Measurements from ENCODE around the gene ADAM12. TPM values are rescaled to one million over a fixed set of nuclear protein-coding genes. Genes with fewer than 3 reads are reported as not detected.

The ADAM12 gene
- total RNA-seq, 1 donor from 2014 or later: 1.3 TPM

DNA sequence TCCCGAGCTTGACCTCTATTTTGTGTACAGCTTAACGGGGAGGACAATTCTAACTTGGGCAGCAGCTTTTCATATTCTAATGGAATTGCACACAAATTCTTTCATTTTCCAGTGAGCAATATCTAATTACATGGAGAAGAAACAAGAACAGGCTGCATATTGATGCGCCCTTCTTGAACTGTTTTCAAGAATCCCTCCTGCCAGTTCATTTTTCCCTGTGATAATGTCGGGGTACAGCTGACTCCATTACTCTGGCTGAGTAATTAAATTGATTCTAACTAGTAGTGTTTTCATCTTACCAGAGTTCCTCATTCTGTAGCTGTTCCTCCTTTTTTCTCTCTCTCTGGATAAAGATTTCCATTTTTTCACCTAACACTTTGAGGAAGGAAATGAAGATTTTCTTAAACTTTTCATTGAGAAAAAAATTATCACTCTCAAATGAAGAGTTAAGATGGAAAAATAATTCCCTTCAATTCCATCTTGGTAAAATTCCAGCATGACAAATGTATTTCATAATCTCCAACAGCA lies 301.1 kb downstream of the ADAM12 start:
- no peak for DNase-seq (ENCODE audit: low spot score)
- intact Hi-C loops (cut with DNase I): no loop called here

GRCh38 chr10:126085806-126086205 lies 302.5 kb downstream of the ADAM12 start:
- intact Hi-C loops (cut with DNase I): no loop called here
- no peak for DNase-seq (ENCODE audit: low spot score)

DNA sequence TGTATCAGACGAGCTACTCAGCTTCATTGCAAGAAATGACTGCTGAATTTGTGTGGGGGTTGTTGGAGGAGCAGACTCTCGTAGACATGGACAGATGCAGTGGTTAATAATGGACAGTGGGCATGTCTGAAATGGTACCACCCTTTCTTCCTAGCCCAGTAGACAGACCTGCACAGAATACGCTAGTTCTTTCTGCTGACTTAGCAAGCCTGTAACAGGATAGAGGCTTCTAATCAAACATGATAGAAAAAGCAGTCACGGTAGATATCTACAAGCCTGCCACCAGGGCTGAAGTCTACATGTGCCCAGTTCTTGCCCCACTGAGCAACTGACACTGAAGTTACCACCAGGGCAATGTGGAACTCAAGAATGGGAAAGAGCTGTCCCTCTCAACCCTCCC lies 303.9 kb downstream of the ADAM12 start:
- DNase-seq (ENCODE audit: low spot score): no peak
- intact Hi-C loops (cut with DNase I): no loop called here

DNA sequence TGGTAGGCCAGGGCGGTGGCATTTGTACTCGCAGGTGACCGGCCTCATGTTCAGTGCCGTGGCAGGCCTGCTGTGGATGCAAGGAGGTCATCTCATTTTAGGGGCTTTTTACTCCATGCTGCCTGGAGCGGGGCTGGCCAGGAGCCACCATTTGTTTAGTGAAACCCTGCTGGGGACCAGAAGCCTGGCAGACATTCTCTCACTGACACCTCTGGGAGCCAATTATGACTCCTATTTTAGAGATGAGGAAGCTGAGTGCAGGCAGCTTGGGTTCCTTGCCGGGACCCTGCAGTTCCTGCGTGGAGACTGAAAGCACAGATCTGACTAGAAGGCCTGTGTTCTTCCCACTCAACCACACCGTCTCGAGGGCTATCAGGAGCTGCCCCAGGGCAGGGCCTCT lies 305.3 kb downstream of the ADAM12 start:
- intact Hi-C loops (cut with DNase I): no loop called here
- no peak for DNase-seq (ENCODE audit: low spot score)

DNA sequence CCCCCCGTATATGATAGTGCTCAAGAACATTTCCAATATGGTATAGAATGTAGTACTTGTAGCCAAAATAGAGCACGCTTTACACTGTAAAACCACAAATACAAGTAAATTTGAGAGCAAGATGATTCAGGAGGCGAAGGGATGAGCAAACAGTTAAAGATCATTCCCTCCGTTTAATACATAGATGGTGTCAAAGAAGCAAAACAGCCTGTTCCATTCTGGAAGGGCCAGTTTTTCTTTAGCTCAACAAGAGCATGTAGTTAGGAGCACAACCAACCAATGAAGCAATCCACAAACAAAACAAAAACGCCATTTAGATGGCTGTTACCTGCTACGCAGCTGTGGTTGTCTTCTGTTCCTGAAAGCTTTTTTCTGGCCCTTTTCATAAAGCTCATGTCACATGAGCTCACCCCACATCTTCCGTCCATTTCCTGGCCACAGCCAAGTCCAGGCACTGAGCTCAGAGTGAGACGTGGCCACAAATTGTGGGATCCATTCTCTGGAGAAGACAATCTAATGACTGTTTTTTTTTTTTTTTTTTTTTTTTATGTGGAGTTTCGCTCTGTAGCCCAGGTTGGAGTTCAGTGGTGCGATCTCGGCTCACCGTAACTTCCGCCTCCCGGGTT lies 306.3 kb downstream of the ADAM12 start:
- DNase-seq (ENCODE audit: low spot score): no peak
- intact Hi-C loops (cut with DNase I): no loop called here

- no peak for DNase-seq (ENCODE audit: low spot score)
- intact Hi-C loops (cut with DNase I): no loop called here
Measured at GRCh38 chr10:126080879-126081411, 307.3 kb downstream of the ADAM12 start.

- intact Hi-C loops (cut with DNase I): no loop called here
- DNase-seq (ENCODE audit: low spot score): no peak
Measured at GRCh38 chr10:126080291-126080825, 307.9 kb downstream of the ADAM12 start.

DNA sequence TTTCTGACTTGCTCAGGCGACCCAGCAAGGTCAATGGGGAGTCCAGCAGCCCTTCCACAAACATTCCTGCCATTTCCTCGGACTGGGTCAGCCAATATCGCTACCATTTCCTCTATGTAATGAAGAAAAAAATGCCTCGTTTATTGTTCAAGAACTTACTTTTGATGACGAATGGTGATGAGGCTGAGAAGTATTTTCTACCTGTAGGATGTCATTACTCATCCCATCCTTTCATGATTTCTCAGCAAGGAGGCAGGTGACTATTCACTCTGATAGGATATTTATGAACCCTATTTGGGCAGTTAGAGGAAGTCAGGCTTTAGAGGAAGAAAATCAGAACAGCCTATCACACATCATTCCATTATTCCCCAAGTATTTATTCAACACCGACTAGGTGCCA lies 313.3 kb downstream of the ADAM12 start:
- DNase-seq (ENCODE audit: low spot score): no peak
- intact Hi-C loops (cut with DNase I): no loop called here

GRCh38 chr10:126074291-126074690 lies 314.0 kb downstream of the ADAM12 start:
- DNase-seq (ENCODE audit: low spot score): no peak
- intact Hi-C loops (cut with DNase I): no loop called here

GRCh38 chr10:126073606-126074005 lies 314.7 kb downstream of the ADAM12 start:
- intact Hi-C loops (cut with DNase I): no loop called here
- no peak for DNase-seq (ENCODE audit: low spot score)

GRCh38 chr10:126072622-126073021 lies 315.7 kb downstream of the ADAM12 start:
- DNase-seq (ENCODE audit: low spot score): no peak
- intact Hi-C loops (cut with DNase I): no loop called here

GRCh38 chr10:126070476-126071215 lies 317.6 kb downstream of the ADAM12 start:
- DNase-seq (ENCODE audit: low spot score): no peak
- intact Hi-C loops (cut with DNase I): no loop called here

DNA sequence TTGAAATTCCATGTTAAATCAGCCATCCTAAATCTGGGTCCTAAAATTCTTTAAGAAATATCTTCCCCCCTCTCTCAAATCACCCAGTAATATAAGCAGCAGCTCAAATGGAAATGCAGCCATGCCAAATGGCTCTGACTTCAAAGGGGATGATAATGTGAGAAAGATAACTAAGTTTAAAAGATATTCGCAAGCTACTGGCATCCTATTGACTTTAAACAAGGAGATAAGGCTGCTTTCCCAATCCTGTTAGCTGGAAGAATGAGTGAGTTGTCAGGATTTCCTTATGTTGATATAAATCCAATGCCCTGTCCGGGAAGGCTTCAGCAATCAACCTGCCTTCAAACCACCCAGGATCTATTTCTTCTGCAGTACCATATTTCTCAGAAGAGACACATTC lies 320.0 kb downstream of the ADAM12 start:
- DNase-seq (ENCODE audit: low spot score): no peak
- intact Hi-C loops (cut with DNase I): no loop called here

DNA sequence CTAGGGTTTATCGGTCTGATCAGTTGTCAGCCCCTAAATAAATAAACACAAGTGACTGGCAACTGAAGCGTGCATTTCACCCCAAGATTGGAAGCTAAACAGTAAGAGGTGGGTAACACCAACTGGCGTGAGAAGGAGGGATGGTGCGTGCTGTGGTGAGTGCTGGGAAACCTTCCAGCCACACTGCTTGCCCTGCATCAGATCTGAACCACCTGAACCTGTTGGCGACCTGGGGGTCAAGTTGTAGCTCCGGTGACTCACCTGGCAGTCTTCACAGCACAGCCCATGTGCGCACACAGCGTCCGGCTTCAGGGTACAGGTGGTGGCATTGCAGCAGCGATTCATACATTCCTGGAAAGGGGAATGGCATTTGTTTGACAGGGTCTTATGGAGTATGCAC lies 321.8 kb downstream of the ADAM12 start:
- no peak for DNase-seq (ENCODE audit: low spot score)
- intact Hi-C loops (cut with DNase I): no loop called here

GRCh38 chr10:126065751-126066377 lies 322.4 kb downstream of the ADAM12 start:
- DNase-seq (ENCODE audit: low spot score): no peak
- intact Hi-C loops (cut with DNase I): no loop called here

DNA sequence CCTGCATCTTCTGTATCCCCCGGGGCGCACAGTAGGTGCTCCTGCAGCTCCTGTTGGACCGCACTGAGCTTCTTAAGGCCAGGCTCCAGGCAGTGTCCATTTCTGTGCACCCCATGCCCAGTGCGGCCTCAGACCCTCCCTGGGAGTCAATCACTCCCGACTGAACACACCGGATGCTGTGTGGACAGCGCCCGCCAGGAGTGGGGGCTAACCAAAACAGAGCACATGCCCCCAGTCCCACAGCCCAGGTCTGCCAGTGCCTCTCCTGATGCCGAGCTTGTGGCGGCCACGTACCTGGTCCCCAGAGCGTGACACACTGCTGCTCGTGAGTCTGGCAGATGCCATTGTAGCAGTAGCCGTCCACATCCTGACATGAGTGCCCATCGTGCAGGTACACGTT lies 323.8 kb downstream of the ADAM12 start:
- intact Hi-C loops (cut with DNase I): loop anchor here (5.0 kb wide), 1 partner anchor 183 kb away; no protein-coding TSS in a partner anchor
- no peak for DNase-seq (ENCODE audit: low spot score)

DNA sequence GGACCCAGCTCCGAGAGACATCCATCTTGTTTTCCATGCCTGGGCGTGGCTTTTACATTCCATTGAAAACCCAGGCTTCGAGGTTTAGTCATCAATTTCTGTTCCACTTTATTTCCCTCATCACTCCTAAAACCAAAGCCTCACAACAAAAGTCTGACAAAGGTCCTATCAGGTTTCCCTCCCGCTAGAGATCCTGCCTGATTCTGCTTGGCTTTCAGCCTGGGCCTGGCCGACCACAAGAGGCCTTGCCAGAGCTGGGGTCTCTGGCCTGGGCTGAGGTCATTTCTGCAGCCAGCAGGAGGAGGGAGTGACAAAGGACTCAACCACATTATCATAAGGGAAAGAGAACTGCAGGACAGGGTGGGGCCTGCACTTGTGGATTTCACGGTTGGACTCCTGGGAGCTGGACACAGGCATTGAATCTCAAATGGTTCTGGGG lies 324.9 kb downstream of the ADAM12 start:
- DNase-seq (ENCODE audit: low spot score): no peak
- intact Hi-C loops (cut with DNase I): loop anchor here (5.0 kb wide), 1 partner anchor 184 kb away; no protein-coding TSS in a partner anchor

DNA sequence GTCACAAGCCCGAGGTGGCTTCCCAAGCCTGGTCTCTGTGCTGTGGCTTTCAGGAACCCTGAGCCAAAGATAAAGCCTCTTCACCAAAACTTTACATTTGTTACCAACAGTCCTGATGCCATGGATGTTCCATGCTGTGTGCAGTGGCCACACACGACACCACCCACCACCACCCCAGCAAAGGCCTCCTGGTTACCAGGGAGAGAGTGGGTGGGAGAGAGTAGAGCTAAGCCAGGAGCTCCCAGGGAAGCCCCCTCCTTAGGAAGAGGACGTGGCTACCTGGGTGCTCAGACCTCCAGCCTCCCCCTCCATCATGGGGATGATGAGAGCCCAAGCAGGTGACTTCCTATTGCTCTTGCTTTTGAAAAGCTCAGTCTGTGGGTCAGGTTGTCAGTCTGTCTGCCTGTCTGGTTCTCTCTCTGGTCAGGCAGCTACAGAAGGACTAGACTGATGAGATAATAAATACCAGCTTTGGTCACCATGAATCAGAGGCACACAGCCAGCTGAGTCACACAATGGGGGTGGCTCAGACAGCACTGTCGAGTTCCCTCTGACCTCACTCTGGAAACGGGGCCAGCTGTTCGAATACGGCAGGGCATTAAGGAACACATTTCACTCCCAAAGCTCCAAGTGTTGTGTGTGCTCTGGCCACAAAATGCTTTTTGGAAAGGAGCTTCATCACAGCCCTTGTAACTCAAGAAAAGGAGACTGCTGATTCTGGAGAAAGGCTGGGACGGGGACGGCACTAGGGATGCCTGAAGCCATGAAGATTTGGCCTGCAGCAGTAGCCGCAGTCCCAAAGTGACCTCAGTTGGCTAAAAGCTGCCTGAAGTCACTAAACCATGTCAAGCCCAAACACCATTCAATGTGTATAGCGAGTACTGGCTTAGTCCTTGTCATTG lies 325.9 kb downstream of the ADAM12 start:
- intact Hi-C loops (cut with DNase I): loop anchor here (5.0 kb wide), 1 partner anchor 185 kb away; no protein-coding TSS in a partner anchor
- DNase-seq (ENCODE audit: low spot score): peak; percentile 86

DNA sequence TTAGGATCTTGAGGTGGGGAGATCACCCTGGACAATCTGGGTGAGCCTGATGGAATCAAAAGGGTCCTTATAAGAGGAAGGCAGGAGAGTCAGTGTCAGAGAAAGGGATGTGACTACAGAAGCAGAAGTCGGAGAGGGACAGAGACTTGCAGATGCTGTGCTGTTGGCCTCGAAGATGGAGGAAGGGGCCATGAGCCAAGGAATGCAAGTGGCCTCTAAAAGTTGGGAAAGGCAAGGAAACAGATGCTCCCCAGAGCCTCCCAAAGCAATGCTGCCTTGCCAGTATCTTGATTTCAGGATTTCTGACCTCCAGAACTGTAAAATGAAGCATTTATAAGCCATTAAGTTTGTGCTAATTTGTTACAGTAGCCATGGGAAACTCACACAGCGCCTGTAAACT lies 326.8 kb downstream of the ADAM12 start:
- DNase-seq (ENCODE audit: low spot score): no peak
- intact Hi-C loops (cut with DNase I): loop anchor here (5.0 kb wide), 1 partner anchor 186 kb away; no protein-coding TSS in a partner anchor

Measured in cardiac septum (tissue), 1 donor.